SW 1271 (cell line): ENCODE results near the gene C4BPB.

Experiments
- DNase-seq, 2 experiments: peaks; one replicate each; lab custom pipeline; 2025; lab: John Stamatoyannopoulos, UW

Gene C4BPB

GRCh38 chr1:207145401-207146058 lies 56.9 kb downstream of the C4BPB start:
- DNase-seq = no peak
